Right lobe of liver (tissue), 6 donors: ENCODE data around the gene ZNF266. TPM values are rescaled to one million over a fixed set of nuclear protein-coding genes. Genes with fewer than 3 reads are reported as not detected.

Experiments used
- ATAC-seq, 4 donors: fragments of 200-7000 bp; cut with Tn5 transposase; one replicate each; pipeline ENCODE4 v1.9.1; 2020; ENCODE audit warnings: mild to moderate bottlenecking in 4 of 4, moderate library complexity in 4 of 4
- DNase-seq, 3 donors: peaks; one replicate each; pipeline ENCODE4 v3.0.0-alpha.2; 2020
- H3K27ac ChIP-seq, 3 donors: fragments of 200-600 bp; one replicate each; pipeline ENCODE4 v1.8.0; 2022
- H3K27me3 ChIP-seq, 2 donors: fragments of 200-600 bp; one replicate each; pipeline ENCODE4 v1.8.0; 2022
- H3K36me3 ChIP-seq, 4 donors: fragments of 200-600 bp; sonication (generic) in 1 of 4; one replicate each; pipeline versions ENCODE4 v1.5.1 to v1.8.0; 2017 to 2022; ENCODE audit warnings: control low read depth in 1 of 4
- H3K4me1 ChIP-seq, 4 donors: fragments of 200-600 bp; sonication (generic) in 1 of 4; one replicate each; pipeline versions ENCODE4 v1.5.1 to v1.8.0; 2017 to 2022; ENCODE audit warnings: control low read depth in 1 of 4
- H3K4me3 ChIP-seq, 3 donors: fragments of 200-600 bp; one replicate each; pipeline ENCODE4 v1.8.0; 2022
- H3K9me3 ChIP-seq, 4 donors: fragments of 200-600 bp; sonication (generic) in 1 of 4; one replicate each; pipeline versions ENCODE4 v1.5.1 to v1.8.0; 2017 to 2022; ENCODE audit warnings: control low read depth in 1 of 4
- POLR2A ChIP-seq: fragments of 450-650 bp; IDR thresholded peaks from one replicate; pipeline ENCODE4 v1.6.1; 2017; ENCODE audit warnings: antibody characterized with exemption, mild to moderate bottlenecking
- WGBS: methylation state at CpG from one replicate; pipeline ENCODE4 v1.1.6; 2018; ENCODE audit warnings: low coverage, low lambda C conversion rate; ENCODE audit not compliant: insufficient coverage; ENCODE audit errors: missing lambda C conversion rate; 5-methylcytosine and 5-hydroxymethylcytosine counted together
- intact Hi-C, 2 donors: fragments of 100-400 bp; cut with DNase I; formaldehyde crosslinking; loops; one replicate each; pipeline versions ENCODE4 v1.11.2 to v1.14.1; 2022
- total RNA-seq, 6 experiments: library from RNA; depleted of rRNA in 2 of 6; stranded (reverse); fragments of >200 nt in 2 of 6; fragmentation: NEBNext Ultra II Directional in 3 of 6; extraction: Animal tissue kit (Norgen Biotek cat#: 25700) in 3 of 6; gene quantifications; one replicate each; pipeline versions ENCODE4 v1.1.0 to v1.2.4, GENCODE V29; 2016 to 2023
- TF ChIP-seq, protein P1 (sequence below), 4 donors: fragments of 200-600 bp in 3 of 4; fragments of 450-650 bp in 1 of 4; IDR thresholded peaks; one replicate each; pipeline versions ENCODE4 v1.5.1 to v1.8.0; 2016 to 2022; ENCODE audit warnings: antibody characterized with exemption in 4 of 4, mild to moderate bottlenecking in 2 of 4
- donor health status: DM: no; HTN: yes; CAD: no.
- donor health status: DM: no; HTN: no; CAD: no.
- donor health status: DM: no; HTN: no; CAD: no.
- donor health status: DM: no; HTN: yes; CAD: no.
- donor health status: DM: no; HTN: yes; CAD: no.

ZNF266 gene
- total RNA-seq, 6 experiments from 2014 or later, result 4.7 to 8.5 (median 5.6) TPM

DNA sequence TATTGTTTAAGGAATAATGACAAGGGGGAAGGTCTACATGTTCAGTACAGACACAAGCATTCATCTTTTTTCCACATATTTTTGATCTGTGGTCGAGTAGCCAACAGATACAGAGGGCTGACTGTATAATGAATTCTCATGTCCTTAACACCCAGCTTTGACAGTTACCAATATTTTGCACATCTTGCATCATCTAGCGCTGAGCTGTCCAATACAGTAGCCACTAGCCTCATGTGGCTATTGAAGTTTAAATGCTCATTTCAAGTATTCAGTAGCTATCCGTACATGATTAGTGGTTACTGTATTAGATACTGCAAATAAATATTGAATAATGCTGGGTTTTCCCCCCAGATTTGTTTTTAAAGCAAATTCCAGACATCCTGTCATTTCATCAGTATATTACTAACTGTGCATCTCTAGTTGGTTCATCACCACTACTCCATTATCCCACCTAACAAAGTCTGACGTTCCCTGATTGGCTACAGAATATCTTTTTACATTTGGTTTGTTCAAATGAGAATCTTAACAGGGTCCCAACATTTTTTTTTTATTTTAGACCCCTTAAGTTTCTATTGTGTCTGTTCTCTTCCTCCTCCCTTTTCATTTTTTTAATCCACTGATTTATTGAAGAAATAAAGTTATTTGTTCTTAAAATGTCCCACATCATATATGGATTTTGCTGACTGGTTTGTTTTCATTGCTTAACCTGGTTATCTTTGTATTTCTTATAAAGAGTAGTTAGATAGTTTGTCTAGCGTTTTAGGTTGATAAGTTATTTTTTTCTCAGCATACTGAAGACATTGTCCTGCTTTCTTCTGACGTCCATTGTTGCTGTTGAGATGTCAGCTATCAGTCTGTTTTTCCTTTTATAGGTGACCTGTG is 64.4 kb downstream of the ZNF266 start:
- 80% methylated on average over 6 of the region's 6 CpGs for WGBS
- TF ChIP-seq, protein P1, sequence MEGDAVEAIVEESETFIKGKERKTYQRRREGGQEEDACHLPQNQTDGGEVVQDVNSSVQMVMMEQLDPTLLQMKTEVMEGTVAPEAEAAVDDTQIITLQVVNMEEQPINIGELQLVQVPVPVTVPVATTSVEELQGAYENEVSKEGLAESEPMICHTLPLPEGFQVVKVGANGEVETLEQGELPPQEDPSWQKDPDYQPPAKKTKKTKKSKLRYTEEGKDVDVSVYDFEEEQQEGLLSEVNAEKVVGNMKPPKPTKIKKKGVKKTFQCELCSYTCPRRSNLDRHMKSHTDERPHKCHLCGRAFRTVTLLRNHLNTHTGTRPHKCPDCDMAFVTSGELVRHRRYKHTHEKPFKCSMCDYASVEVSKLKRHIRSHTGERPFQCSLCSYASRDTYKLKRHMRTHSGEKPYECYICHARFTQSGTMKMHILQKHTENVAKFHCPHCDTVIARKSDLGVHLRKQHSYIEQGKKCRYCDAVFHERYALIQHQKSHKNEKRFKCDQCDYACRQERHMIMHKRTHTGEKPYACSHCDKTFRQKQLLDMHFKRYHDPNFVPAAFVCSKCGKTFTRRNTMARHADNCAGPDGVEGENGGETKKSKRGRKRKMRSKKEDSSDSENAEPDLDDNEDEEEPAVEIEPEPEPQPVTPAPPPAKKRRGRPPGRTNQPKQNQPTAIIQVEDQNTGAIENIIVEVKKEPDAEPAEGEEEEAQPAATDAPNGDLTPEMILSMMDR (IDR thresholded peaks at IDR 0.05), result no peak
- TF ChIP-seq POLR2A, result no peak
- Histone ChIP-seq H3K9me3 (peaks cover 0 to 50% (median 6%) of the 10 kb centered on the region in 4 donors), H3K27ac (no peak overlapping the region), H3K4me3 (no peak overlapping the region), H3K4me1 (no peaks in the 10 kb centered on the region), H3K27me3 (no peaks in the 10 kb centered on the region), H3K36me3 (no peaks in the 10 kb centered on the region)
- DNase-seq, result no peak
- ATAC-seq, result no peak
- intact Hi-C loops, result no loop called here

- 5% methylated on average over 16 of the region's 28 CpGs for WGBS
- peaks cover 0 to 24% (median 5%) of the 10 kb centered on the region in 4 donors for H3K9me3 ChIP-seq
Measured at GRCh38 chr19:9362905-9363304, 72.5 kb downstream of the ZNF266 start, which contains the start of gene ZNF177. ZNF177 (plus strand) TSS chr19:9363013; CDS start chr19:9378312, 15,299 bp downstream.

More at GRCh38 chr19:9362905-9363304, 72.5 kb downstream of the ZNF266 start, which contains the start of gene ZNF177:
- Histone ChIP-seq H3K36me3 (no peaks in the 10 kb centered on the region), H3K4me3 (no peak within 1 kb of the TSS), H3K27ac (no peak within 1 kb of the TSS), H3K4me1 (no peaks in the 10 kb centered on the region), H3K27me3 (no peaks in the 10 kb centered on the region)
- no peak for TF ChIP-seq POLR2A
- TF ChIP-seq, protein P1 (IDR thresholded peaks at IDR 0.05), result no peak
- DNase-seq, result no peak
- intact Hi-C loops, result no loop called here
- ATAC-seq, result no peak

Other genes with a start within 250 kb of the ZNF266 start
- gene OR7D4, start 216.0 kb downstream of the ZNF266 start, total RNA-seq, result not detected
- gene OR7E24, start 184.6 kb downstream of the ZNF266 start, total RNA-seq, result not detected
- 1 to 10 TPM in 5 of 6 experiments, under 1 TPM in 1; 0.48 to 7.8 (median 2.3) TPM for gene ZNF699, start 125.7 kb downstream of the ZNF266 start, total RNA-seq
- 1 to 10 TPM; 1.7 to 7.8 (median 4.0) TPM for gene ZNF559, start 111.4 kb downstream of the ZNF266 start, total RNA-seq
- under 1 TPM in 5 of 6 experiments, not detected in 1; 0.18 to 0.66 (median 0.61) TPM for gene ZNF177, start 72.6 kb downstream of the ZNF266 start, total RNA-seq
- gene ZNF560, start 63.0 kb upstream of the ZNF266 start, total RNA-seq, result not detected
- gene ZNF426, start 103.1 kb upstream of the ZNF266 start, total RNA-seq, result 1 to 10 TPM; 2.3 to 4.4 (median 2.5) TPM
- gene ZNF121, start 148.9 kb upstream of the ZNF266 start, total RNA-seq, result 10 to 100 TPM; 11.5 to 15.2 (median 12.4) TPM
- gene ZNF561, start 185.7 kb upstream of the ZNF266 start, total RNA-seq, result 10 to 100 TPM; 11.4 to 19.4 (median 14.2) TPM
- 10 to 100 TPM; 10.6 to 14.6 (median 11.3) TPM for gene ZNF562, start 239.5 kb upstream of the ZNF266 start, total RNA-seq